ENCODE measurements around the gene C16orf96.
A peak's percentile ranks its signal among the peaks of the same experiment; 100 is the strongest.

C16orf96 gene

GRCh38 chr16:4624015-4624826 lies 68.1 kb downstream of the C16orf96 start, which contains the start of gene MGRN1:
Gene MGRN1 (plus strand): TSS chr16:4624826. CDS start chr16:4624961, 135 bp downstream.
- DNase-seq: peak; percentile 92

DNA sequence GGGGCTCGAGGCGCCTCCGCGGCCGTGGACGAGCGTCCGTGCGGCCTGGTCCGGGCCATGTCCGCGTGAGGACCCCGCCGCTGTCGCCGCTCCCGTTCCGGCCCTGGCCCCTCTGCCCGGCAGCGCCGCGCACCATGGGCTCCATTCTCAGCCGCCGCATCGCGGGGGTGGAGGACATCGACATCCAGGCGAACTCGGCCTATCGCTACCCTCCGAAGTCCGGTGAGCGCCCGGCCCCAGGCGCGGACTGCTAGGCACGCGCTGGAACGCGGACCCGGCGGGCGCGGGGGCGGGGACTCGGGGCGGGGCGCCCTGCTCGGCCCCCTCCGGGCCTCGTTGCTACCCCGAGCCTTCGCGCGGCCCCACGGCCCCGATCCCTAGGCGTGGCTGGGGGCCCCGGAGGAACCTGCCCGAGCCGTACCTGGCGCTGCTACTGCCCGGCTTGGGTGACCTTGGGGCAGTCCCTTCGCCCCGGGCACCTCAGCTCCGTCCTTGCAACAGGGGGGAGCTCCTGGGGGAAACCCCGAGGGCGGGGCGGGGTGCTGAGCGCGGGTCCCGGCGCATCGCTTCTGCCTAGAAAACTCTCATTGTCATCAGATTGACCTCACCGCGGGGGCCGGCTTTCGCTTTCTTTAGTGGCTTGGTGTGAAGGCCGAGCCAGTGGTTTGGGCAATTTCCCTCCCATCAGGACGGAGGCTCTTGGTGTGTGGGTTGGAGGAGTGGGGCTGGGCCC lies 68.9 kb downstream of the C16orf96 start:
- DNase-seq: peak; percentile 66

GRCh38 chr16:4625560-4626159 lies 69.5 kb downstream of the C16orf96 start:
- DNase-seq: no peak

GRCh38 chr16:4626396-4626795 lies 70.3 kb downstream of the C16orf96 start:
- DNase-seq: no peak

DNA sequence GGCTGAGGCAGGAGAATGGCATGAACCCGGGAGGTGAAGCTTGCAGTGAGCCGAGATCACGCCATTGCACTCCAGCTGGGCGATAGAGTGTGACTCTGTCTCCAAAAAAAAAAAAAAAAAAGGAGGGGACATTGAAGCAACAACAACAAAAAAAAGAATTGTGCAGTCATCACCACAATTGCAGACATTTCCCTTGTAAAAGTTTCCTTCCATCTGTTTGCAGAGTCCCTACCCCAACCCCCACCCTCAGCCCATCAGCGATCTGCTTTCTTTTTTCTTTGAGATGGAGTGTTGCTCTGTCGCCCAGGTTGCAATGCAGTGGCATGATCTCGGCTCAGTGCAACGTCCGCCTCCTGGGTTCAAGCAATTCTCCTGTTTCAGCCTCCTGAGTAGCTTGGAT lies 72.1 kb downstream of the C16orf96 start:
- DNase-seq: no peak

- DNase-seq: no peak
Measured at GRCh38 chr16:4631444-4631843, 75.3 kb downstream of the C16orf96 start.

DNA sequence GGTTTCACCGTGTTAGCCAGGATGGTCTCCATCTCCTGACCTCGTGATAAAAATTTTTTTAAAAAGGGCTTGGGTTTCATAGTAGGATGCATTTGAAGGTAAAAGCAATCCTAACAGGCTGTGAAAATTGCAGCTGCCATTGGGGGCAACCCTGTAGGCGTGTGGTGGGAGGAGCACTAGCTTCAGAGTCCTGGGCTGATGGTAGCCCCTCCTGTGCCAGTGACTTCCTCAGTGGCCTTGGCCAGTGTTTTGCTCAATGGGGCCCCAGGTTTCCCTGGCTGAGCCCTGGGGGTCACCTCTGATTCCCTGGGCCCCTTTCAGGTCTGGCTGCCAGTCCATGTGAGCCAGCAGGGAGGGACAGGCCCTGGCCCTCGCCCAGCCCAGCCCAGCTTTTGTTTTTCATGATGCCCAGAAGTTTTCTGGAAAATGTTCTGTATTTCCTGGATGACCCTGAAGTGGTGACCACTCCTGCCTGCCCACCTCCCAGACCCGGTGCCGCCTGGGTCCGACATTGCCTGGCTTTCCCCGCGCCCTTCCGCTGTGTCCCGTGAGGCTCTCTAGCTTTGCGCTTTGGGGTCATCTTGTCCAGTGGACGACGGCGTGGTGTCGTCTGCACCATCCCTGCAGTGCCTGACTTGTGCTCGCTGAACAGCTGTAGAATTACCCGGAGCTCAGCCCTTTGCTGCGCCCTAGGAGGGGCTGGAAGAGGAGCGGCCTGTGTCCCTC lies 77.9 kb downstream of the C16orf96 start:
- DNase-seq: no peak

DNA sequence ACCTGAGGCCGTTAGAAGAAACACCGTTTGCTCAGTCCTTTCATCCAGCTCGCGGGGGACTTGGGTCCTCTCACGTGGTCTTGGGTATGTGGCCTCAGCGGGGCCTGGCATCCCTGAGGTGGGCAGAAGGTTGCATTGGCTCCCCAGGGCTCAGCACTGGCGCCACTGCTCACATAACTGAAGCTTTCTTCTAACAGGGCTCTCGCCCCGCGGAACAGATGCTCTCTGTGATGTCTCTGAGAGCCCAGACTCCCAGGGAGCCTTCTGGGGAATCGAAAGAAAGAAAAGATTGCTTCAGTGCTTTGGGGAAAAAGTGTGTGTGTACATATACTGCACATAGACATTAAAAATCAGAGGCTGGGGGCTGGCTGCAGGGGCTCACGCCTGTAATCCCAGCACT lies 78.6 kb downstream of the C16orf96 start:
- no peak for DNase-seq

DNA sequence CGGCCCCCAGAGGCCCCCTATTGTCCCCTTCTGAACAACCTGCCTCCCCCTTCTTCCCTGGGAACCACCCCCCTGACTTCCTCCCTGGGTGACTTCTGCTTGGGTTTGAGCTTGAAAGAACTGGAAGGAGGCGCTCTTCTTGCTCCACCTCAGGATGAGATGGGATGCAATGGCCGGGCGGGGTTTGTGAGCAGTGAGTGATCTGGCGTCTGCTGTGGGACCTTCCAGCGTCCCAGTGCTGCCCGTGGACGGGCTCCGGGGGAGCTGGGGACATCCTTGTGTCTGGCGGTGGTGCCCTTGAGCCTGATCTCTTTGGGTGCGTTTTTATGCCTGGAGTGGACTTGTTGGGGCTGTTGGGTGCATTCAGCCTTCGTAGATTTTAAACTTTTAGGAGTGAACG lies 80.1 kb downstream of the C16orf96 start:
- DNase-seq: no peak

GRCh38 chr16:4637501-4638166 lies 81.5 kb downstream of the C16orf96 start:
- no peak for DNase-seq

GRCh38 chr16:4639899-4640509 lies 83.9 kb downstream of the C16orf96 start:
- DNase-seq: no peak

- DNase-seq: no peak
Measured at GRCh38 chr16:4640572-4641305, 84.6 kb downstream of the C16orf96 start.

DNA sequence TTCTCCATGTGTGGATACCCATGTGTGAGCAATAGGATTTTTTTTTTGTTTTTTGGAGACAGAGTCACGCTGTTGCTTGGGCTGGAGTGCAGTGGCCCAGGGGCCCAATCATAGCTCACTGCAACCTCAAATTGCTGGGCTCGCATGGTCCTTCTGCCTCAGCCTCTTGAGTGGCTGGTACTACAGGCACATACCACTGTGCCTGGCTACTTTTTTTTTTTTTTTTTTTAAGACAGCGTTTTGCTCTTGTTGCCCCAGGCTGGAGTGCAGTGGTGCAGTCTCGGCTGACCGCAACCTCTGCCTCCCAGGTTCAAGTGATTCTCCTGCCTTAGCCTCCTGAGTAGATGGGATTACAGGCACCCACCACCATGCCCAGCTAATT lies 85.2 kb downstream of the C16orf96 start:
- DNase-seq: no peak

GRCh38 chr16:4641895-4642294 lies 85.8 kb downstream of the C16orf96 start:
- DNase-seq: no peak

GRCh38 chr16:4646773-4647643 lies 90.9 kb downstream of the C16orf96 start:
- DNase-seq: no peak

DNA sequence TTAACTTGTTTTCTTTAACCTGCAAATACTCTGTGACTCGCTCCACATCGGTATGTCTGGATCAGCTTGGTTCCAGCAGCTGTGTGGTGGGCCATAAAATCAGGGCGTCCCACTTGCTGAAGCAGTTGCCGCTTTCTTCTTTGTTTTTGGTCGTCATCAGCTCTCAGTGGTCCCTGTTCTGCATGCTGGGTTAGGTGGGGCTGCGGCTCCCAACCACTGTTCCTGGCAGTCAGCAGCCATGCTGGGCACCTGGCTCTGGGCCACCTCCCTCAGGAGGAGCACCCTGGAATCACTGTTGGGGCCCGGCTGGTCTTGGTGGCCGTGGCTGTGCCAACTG lies 91.5 kb downstream of the C16orf96 start:
- no peak for DNase-seq

DNA sequence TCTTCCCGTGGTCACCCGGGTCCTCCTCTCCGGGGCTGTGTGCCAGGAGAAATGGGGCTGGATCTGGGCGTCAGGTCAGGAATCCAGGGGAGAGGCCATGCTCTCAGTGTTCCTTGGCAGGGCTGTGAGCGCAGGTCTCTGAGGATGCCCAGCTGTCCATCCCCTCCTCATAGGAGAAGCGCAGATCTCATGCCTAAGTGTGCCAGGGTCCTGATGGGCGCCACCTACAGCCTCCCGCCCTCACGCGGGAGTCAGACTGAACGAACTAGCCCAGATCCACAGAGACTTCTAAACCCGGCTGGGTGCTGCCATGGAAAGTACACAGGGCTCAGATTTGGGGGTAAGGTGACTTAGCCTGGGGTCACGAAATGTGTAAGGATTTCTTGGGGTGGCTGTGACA lies 92.8 kb downstream of the C16orf96 start:
- no peak for DNase-seq

- DNase-seq: no peak
Measured at GRCh38 chr16:4649744-4650442, 93.8 kb downstream of the C16orf96 start.

All from activated naive CD4-positive, alpha-beta T cell treated with anti-CD3 and anti-CD28 coated beads, Interleukin-2, amount 50 U/mL, for 16 hours (primary cell).